Activated B cell treated with CpG ODN at 0.5 μM for 24 hours (primary cell): ENCODE data around the gene DISC1. TPM values are rescaled to one million over a fixed set of nuclear protein-coding genes. Genes with fewer than 3 reads are reported as not detected.

ENCODE experiments used
- ATAC-seq: fragments of 200-7000 bp; cut with Tn5 transposase; one replicate; pipeline ENCODE4 v1.10.0; 2021; ENCODE audit warnings: low read depth, mild to moderate bottlenecking, moderate library complexity
- CTCF ChIA-PET: fragments of 350-600 bp; sonication (Branson Sonifier 250); formaldehyde crosslinking; loops from one replicate; lab custom pipeline; 2021; ENCODE audit warnings: antibody characterized with exemption; lab: Charles Lee
- POLR2A ChIA-PET: fragments of 350-600 bp; sonication (Branson Sonifier 250); formaldehyde crosslinking; loops from one replicate; lab custom pipeline; 2021; ENCODE audit warnings: antibody characterized with exemption; lab: Charles Lee
- DNase-seq: peaks from one replicate; pipeline ENCODE4 v3.0.0; 2022
- H3K27ac Mint-ChIP-seq: one replicate; pipeline ENCODE4 v1.8.0; 2020; ENCODE audit warnings: mixed read lengths
- H3K27me3 Mint-ChIP-seq: one replicate; pipeline ENCODE4 v1.8.0; 2021; ENCODE audit warnings: mixed read lengths
- H3K36me3 Mint-ChIP-seq: one replicate; pipeline ENCODE4 v1.8.0; 2021; ENCODE audit warnings: low read depth, mixed read lengths
- H3K4me1 Mint-ChIP-seq: one replicate; pipeline ENCODE4 v1.8.0; 2021; ENCODE audit warnings: mixed read lengths
- H3K4me3 Mint-ChIP-seq: one replicate; pipeline ENCODE4 v1.8.0; 2020; ENCODE audit warnings: mild to moderate bottlenecking, mixed read lengths
- H3K9me3 Mint-ChIP-seq: one replicate; pipeline ENCODE4 v1.8.0; 2020; ENCODE audit warnings: mixed read lengths
- intact Hi-C: fragments of 100-400 bp; cut with micrococcal nuclease; formaldehyde crosslinking; loops from one replicate; pipeline ENCODE4 v1.15.1; 2024
- total RNA-seq: library from RNA; stranded (reverse); gene quantifications from 2 replicates; pipeline ENCODE4 v1.2.3, GENCODE V29; 2022
- TF ChIP-seq, protein P1 (sequence below): fragments of 200-600 bp; IDR thresholded peaks from one replicate; pipeline ENCODE4 v1.8.0; 2022; ENCODE audit warnings: antibody characterized with exemption, mild to moderate bottlenecking

DISC1 gene
- total RNA-seq, 1 donor from 2014 or later, result 2.4 TPM

DNA sequence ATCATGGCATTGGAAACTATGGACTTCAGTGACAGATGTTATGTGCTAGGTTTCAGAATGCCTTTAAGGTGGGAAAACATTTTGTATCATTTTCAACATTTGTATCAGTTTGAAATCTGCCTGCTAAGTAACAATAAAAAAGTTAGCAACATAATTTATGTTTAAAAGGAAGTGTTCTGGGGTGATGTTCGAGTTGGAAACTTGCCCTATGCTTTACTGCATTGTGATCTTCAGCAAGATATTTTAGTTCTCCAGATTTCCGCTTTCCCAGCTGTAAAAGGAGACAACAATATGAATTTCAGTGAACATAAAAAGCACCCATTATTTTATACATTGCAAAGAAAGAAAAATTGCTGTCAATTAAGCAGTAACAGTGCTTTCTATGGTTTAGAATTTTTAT is 187.4 kb downstream of the DISC1 start:
- H3K4me1 Mint-ChIP-seq, result no peaks in the 10 kb centered on the region
- DNase-seq (no peak), ATAC-seq (no peak)
- no peak overlapping the region for H3K27ac Mint-ChIP-seq
- no peaks in the 10 kb centered on the region for H3K27me3 Mint-ChIP-seq
- H3K36me3 Mint-ChIP-seq, result peaks cover 14% of the 10 kb centered on the region
- intact Hi-C loops, result no loop called here
- TF ChIP-seq, protein P1, sequence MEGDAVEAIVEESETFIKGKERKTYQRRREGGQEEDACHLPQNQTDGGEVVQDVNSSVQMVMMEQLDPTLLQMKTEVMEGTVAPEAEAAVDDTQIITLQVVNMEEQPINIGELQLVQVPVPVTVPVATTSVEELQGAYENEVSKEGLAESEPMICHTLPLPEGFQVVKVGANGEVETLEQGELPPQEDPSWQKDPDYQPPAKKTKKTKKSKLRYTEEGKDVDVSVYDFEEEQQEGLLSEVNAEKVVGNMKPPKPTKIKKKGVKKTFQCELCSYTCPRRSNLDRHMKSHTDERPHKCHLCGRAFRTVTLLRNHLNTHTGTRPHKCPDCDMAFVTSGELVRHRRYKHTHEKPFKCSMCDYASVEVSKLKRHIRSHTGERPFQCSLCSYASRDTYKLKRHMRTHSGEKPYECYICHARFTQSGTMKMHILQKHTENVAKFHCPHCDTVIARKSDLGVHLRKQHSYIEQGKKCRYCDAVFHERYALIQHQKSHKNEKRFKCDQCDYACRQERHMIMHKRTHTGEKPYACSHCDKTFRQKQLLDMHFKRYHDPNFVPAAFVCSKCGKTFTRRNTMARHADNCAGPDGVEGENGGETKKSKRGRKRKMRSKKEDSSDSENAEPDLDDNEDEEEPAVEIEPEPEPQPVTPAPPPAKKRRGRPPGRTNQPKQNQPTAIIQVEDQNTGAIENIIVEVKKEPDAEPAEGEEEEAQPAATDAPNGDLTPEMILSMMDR, result no peak
- ChIA-PET CTCF (no interaction called here), POLR2A (no interaction called here)
- peaks cover 2% of the 10 kb centered on the region for H3K9me3 Mint-ChIP-seq
- no peak overlapping the region for H3K4me3 Mint-ChIP-seq

DNA sequence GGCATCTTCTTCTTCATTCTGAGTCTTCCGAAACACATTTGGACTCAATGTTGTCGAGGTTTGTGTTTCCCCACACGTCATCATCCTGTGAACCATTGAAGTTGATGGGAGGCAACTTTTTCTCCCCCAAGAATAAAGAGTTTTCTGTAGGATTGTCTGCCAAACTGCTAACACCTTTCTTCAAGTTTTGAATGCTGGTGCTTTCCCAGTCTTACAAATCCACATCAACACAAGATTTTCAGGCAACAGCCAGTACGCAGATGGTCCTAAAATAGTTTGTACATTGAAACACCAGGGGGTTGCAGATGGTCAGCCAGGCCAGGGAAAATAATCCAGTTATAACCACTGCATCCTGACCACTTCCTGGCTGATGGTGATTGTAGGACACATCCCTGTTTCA is 187.9 kb downstream of the DISC1 start:
- ATAC-seq (no peak), DNase-seq (no peak)
- POLR2A ChIA-PET, result no interaction called here
- Mint-ChIP-seq H3K4me3 (no peak overlapping the region), H3K36me3 (peaks cover 14% of the 10 kb centered on the region), H3K27ac (no peak overlapping the region), H3K9me3 (peaks cover 2% of the 10 kb centered on the region), H3K4me1 (no peaks in the 10 kb centered on the region), H3K27me3 (no peaks in the 10 kb centered on the region)
- CTCF ChIA-PET, result no interaction called here
- intact Hi-C loops, result no loop called here
- TF ChIP-seq, protein P1, result no peak

DNA sequence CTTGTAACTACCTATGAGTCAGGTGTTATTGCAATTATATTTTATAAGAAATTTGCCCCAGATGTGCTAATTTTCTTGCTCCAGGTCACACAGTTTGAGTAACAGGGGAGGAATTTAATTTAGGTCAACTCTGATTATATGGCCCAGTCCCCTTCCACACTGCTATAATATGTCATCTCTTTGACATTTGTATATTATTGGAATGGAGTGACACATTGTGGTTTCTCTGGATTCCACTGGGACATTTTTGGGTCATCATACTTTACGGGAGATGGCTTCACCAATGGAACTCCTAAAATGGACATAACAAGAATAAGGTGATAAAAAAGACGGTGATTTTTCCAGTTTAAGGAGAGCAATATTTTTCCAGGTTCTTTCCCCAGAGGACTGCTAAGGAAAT is 191.2 kb downstream of the DISC1 start:
- CTCF ChIA-PET, result no interaction called here
- no peak overlapping the region for H3K27ac Mint-ChIP-seq
- no peaks in the 10 kb centered on the region for H3K27me3 Mint-ChIP-seq
- H3K4me3 Mint-ChIP-seq, result no peak overlapping the region
- TF ChIP-seq, protein P1, result no peak
- H3K9me3 Mint-ChIP-seq, result peaks cover 2% of the 10 kb centered on the region
- peaks cover 15% of the 10 kb centered on the region for H3K36me3 Mint-ChIP-seq
- intact Hi-C loops, result no loop called here
- ATAC-seq, result no peak
- H3K4me1 Mint-ChIP-seq, result no peaks in the 10 kb centered on the region
- DNase-seq, result no peak
- POLR2A ChIA-PET, result no interaction called here

- no peak for ATAC-seq
- Mint-ChIP-seq H3K27ac (no peak overlapping the region), H3K9me3 (peaks cover 2% of the 10 kb centered on the region), H3K4me1 (no peaks in the 10 kb centered on the region), H3K36me3 (peaks cover 10% of the 10 kb centered on the region), H3K4me3 (no peak overlapping the region), H3K27me3 (no peaks in the 10 kb centered on the region)
- POLR2A ChIA-PET, result no interaction called here
- intact Hi-C loops, result no loop called here
- DNase-seq, result no peak
- CTCF ChIA-PET, result interaction anchor here (1.3 kb wide), 1 partner anchor 11 kb away, joined by 3 read pairs; no protein-coding TSS in a partner anchor
- TF ChIP-seq, protein P1, result no peak
Observed at GRCh38 chr1:231818337-231818736, 191.7 kb downstream of the DISC1 start.

DNA sequence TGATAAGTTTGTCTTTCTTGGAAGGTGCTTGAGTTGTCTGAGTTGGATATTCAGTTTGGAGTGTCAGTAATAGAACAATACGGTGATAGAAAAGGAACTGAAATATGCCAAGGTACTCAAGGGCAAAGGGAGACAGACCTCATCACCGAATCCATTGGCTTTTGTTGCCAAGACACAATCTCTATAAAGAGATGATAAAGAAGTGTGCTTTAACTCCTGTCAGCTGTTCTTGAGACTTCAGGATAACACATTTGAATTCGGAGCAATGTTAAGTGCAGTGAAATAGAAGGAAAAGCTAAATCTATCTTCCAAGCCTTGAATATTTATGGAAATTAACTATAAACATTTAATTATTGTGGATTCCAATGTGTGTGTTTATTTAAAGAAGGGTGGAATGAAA is 194.7 kb downstream of the DISC1 start:
- POLR2A ChIA-PET, result no interaction called here
- Mint-ChIP-seq H3K36me3 (peaks cover 11% of the 10 kb centered on the region), H3K4me1 (no peaks in the 10 kb centered on the region), H3K4me3 (no peak overlapping the region), H3K27ac (no peak overlapping the region), H3K27me3 (no peaks in the 10 kb centered on the region), H3K9me3 (no peaks in the 10 kb centered on the region)
- intact Hi-C loops, result no loop called here
- TF ChIP-seq, protein P1, result no peak
- ATAC-seq (no peak), DNase-seq (no peak)
- CTCF ChIA-PET, result no interaction called here
